Measurements from ENCODE around the gene JOSD1.

DNA sequence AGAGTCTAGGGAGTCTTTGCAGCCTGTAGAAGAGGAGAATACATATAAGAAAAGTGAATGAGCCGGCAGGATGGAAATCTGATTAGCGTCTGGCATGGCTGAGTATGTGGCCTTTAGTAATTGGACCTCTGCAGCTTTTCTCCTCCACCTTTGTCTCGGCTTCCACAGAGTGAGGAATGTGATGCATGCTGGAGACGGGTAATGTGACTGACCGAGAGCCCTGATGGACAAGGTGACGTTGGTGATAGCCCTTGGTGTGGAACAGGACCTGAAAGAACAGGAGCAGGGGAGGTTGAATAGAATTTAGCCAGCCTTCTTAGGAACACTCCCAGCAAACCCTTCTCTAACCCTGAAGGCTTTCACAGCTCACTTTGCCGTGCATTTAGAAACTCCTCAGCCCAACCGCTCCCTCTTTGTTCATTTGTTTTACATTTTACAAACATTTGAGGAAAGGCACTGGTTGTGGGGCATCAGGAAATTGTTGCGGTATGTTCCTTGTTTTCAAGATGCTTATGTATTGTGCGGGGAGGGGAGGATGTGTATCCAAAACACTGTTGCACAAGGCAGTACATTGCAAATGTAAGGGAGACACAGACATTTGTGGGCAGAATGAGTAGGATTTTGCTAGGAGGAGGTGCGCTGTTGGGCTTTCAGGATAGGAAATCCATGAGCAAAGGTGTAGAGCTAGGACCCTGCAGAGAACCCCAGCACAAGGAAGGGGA is 11.9 kb upstream of the JOSD1 start:
- TF ChIP-seq, protein P1, sequence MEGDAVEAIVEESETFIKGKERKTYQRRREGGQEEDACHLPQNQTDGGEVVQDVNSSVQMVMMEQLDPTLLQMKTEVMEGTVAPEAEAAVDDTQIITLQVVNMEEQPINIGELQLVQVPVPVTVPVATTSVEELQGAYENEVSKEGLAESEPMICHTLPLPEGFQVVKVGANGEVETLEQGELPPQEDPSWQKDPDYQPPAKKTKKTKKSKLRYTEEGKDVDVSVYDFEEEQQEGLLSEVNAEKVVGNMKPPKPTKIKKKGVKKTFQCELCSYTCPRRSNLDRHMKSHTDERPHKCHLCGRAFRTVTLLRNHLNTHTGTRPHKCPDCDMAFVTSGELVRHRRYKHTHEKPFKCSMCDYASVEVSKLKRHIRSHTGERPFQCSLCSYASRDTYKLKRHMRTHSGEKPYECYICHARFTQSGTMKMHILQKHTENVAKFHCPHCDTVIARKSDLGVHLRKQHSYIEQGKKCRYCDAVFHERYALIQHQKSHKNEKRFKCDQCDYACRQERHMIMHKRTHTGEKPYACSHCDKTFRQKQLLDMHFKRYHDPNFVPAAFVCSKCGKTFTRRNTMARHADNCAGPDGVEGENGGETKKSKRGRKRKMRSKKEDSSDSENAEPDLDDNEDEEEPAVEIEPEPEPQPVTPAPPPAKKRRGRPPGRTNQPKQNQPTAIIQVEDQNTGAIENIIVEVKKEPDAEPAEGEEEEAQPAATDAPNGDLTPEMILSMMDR (IDR thresholded peaks at IDR 0.05): no peak
- TF ChIP-seq POLR2A (IDR thresholded peaks at IDR 0.05): no peak

Measured in testis (tissue), 2 donors.